GM19468 (cell line): ENCODE results near the gene SELPLG.
"Not testable (repeated sequence)": the region's sequence is repeated elsewhere in the genome, so short reads cannot be mapped to it uniquely, and the experiment has no call there.

Experiments used
- ATAC-seq: cut with Tn5 transposase; IDR thresholded peaks from one replicate; pipeline ENCODE4 v1.9.1; 2021; ENCODE audit warnings: mild to moderate bottlenecking, moderate library complexity, moderate number of reproducible peaks; ENCODE audit not compliant: unreplicated experiment; ENCODE audit errors: extremely low read depth

SELPLG gene

GRCh38 chr12:108578264-108578663, 55.4 kb downstream of the SELPLG start:
- ATAC-seq: no peak

DNA sequence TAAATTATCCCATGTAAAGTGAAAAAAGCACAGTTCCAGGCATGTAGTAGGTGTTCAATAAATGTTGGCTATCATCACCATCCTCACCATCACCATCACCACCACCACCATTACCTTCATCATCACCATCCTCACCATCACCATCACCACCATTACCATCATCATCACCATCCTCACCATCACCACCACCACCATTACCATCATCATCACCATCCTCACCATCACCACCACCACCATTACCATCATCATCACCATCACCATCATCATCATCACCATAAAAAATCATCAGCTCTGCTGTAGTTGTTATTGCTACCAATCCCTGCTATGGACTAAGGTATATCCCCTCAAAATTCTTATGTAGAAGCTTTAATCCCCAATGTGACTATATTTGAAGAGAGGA, 56.2 kb downstream of the SELPLG start:
- ATAC-seq: no peak

DNA sequence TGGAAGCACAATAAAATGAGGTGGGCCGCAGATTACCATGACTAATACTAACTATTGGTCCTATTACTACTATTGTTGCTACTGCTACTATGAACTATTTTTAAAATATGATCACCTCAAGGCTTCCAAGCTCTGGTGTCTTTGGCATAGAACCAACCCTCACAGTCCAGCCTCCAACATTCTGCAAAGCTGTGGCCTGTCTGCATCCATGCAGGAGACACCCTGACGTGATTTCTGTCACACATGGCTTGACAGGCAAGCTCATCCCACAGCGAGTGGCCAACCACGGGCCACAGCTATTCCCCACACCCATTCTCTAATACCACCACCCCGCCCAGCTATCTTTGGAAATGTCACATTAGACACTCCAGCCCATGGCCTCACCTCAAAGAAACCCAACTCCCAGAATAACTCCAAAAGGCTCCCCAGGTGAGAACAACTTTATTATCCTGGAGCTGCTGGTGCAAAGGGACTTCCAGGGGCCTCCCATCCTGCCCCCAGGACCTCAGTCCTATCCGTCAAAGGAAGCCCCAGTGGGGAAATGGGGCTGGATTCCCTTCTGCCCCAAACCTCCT, 56.9 kb downstream of the SELPLG start:
- ATAC-seq: no peak

DNA sequence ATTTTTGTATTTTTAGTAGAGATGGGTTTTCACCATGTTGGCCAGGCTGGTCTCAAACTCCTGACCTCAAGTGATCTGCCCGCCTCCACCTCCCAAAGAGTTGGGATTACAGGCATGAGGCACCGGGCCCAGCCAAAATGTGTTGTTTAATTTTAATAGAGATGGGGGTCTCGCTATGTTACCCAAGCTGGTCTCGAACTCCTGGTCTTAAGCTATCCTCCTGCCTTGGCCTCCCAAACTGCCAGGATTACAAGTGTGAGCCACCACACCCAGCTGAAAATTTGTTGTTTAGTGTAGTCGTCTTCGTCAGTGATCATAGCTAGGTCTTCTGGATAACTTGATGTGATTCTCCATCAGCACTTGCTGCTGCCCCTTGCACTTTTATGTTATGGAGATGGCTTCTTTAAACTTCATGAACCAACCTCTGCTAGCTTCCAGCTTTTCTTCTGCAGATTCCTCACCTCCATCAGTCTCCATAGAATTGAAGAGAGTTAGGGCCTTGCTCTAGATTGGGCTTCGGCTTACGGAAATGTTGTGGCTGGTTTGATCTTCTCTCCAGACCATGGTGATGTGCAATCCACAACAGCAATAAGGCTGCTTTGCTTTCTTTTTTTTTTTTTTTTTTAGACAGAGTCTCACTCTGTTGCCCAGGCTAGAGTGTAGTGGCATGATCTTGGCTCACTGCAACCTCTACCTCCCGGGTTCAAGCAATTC, 58.3 kb downstream of the SELPLG start:
- no peak for ATAC-seq

DNA sequence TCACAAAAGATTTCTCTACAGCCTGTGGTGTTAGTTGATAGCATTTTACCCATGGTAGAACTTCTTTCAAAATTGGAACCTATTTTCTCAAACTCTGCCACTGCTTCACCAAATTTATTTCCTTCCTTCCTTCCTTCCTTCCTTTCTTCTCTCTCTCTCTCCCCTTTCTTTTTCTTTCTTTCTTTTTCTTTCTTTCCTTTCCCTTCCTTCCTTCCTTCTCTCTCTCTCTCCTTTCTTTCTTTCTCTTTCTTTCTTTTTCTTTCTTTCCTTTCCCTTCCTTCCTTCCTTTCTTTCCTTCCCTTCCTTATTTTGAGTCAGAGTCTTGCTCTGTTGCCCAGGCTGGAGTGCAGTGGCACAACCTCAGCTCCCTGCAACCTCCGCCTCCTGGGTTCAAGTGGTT, 59.4 kb downstream of the SELPLG start:
- ATAC-seq: not testable (repeated sequence)

- ATAC-seq: peak; percentile 16
Observed at GRCh38 chr12:108573317-108573716, 60.4 kb downstream of the SELPLG start.

- no peak for ATAC-seq
Observed at GRCh38 chr12:108572166-108572790, 61.4 kb downstream of the SELPLG start.
